ENCODE results near the gene DNAJC18.
"Not testable (repeated sequence)": the region's sequence is repeated elsewhere in the genome, so short reads cannot be mapped to it uniquely, and the experiment has no call there.

The DNAJC18 gene

DNA sequence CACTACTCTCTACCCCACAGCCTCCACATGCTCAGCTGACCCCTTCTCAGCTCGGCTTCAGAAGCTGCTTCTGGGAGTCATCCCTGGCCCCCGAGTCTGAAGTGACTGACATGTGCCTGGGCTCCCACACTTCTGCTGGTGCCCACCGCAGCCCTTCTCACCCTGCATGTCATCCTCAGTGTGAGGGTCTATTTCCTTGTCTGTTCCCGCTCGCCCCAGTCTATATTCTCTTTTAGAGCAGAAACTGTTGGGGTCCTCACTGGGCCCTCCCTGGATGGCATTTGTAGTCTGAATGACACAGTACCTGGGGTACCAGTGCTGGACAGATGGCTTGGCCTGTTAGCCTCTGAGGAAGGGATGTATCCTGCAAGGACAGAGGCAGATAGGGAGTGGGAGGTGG is 17.9 kb upstream of the DNAJC18 start:
- ATAC-seq (replicated peaks; ENCODE audit: extremely low read depth, poor library complexity, severe bottlenecking): no peak
- peak overlapping the region; percentile 89 for H3K27ac Mint-ChIP-seq (ENCODE audit: low read depth)
- no peaks in the 10 kb centered on the region for H3K27me3 Mint-ChIP-seq
- peaks cover 13% of the 10 kb centered on the region for H3K36me3 Mint-ChIP-seq (ENCODE audit: insufficient read depth)
- H3K4me1 Mint-ChIP-seq: peaks cover 43% of the 10 kb centered on the region
- DNase-seq (ENCODE audit: low spot score in 2 of 2): no peak
- H3K4me3 Mint-ChIP-seq: no peak overlapping the region
- H3K9me3 Mint-ChIP-seq: no peaks in the 10 kb centered on the region

DNA sequence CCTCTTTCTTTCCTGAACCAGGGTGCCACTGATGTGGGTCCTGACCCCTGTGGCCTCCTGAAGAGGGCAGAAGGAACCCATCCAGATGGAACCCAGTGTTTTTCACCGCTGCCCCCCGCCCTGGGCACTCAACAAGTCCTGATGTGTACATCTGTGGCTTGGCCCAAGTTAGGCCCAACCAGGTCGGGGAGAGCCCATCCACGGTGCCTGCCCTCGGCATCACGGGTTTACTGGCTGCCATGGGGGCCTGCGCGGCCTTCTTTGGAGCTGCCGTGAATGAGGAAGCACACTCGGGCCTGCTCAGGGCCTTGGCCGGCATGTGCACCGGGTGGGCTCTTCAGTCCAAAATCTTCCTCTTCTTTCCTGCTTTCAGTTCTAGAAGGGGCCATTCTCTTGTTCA is 17.5 kb upstream of the DNAJC18 start:
- no peaks in the 10 kb centered on the region for H3K27me3 Mint-ChIP-seq
- H3K27ac Mint-ChIP-seq (ENCODE audit: low read depth): peak overlapping the region; percentile 89
- DNase-seq (ENCODE audit: low spot score in 2 of 2): no peak
- no peaks in the 10 kb centered on the region for H3K9me3 Mint-ChIP-seq
- peaks cover 43% of the 10 kb centered on the region for H3K4me1 Mint-ChIP-seq
- ATAC-seq (replicated peaks; ENCODE audit: extremely low read depth, poor library complexity, severe bottlenecking): no peak
- no peak overlapping the region for H3K4me3 Mint-ChIP-seq
- H3K36me3 Mint-ChIP-seq (ENCODE audit: insufficient read depth): peaks cover 13% of the 10 kb centered on the region

DNA sequence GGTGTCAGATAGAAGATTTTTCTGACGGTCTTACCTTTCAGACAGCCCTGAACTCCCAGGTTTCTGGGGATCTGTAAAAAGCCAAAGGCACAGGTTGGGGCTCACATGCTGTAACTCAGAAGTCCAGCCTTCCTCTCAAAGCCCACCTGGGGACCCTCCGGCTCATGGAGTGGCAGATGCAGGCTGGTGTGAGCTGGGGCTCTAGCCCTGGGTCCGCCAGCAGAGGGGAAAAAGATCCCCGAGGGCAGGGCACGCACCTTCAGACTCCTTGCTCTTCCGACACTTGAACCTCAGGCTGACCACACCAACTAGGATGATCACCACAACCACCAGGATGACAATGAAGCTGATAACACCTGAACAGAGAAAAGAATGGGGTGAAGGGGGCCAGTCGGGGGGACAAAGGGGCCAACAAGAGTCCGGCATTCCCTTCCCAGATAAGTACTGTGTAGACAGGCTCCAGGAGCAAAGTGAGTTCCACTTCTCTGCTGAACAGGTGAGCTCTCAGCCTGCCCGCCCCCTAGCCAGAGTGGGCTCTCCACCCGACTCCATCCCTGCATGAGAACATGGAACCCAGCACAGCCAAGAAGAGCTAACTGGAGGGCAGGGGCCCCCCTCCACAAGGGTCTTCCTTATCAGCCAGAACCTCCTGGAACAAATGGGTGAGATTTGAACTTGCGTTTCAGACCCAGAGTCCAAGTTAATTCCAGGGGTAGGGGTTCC is 15.4 kb upstream of the DNAJC18 start:
- Mint-ChIP-seq H3K4me3 (peak overlapping the region; percentile 15), H3K27ac (ENCODE audit: low read depth) (peak overlapping the region; percentile 47), H3K36me3 (ENCODE audit: insufficient read depth) (peaks cover 13% of the 10 kb centered on the region), H3K4me1 (peaks cover 42% of the 10 kb centered on the region), H3K27me3 (no peaks in the 10 kb centered on the region), H3K9me3 (no peaks in the 10 kb centered on the region)
- no peak for DNase-seq (ENCODE audit: low spot score in 2 of 2)
- no peak for ATAC-seq (replicated peaks; ENCODE audit: extremely low read depth, poor library complexity, severe bottlenecking)

DNA sequence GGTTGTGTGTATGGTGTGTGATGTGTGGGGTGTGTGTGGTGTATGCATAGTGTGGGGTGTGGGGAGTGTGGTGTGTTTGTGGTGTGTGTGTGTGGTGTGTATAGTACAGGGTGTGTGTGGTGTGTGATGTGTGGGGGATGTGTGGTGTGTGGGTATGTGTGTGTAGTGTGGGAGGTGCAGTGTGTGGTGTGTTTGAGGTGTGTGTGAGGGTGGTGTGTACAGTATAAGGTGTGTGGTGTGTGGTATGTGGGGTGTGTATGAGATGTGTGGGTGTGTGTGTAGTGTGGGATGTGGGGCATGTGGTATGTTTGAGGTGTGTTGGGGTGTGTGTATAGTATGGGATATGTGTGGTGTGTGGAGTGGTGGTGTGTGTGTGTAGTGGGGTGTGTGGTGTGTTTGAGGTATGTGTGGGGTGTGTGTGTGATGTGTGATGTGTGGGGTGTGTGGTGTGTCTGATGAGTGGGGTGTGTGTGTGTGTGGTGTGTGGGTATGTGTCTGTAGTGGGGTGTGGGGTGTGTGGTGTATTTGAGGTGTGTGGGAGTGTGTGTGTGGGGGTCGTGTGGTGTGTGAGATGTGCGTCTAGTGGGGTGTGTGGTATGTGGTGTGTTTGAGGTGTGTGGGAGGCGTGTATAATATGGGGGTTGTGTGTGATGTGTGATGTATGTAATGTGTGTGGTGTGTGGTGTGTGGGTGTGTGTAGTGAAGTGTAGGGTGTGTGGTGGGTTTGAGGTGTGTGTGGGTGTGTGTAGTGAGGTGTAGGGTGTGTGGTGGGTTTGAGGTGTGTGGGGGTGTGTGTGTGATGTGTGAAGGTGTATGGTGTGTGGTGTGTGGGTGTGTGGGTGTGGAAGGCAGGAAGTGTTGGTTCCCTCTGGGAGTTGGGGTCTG is 14.6 kb upstream of the DNAJC18 start:
- DNase-seq (ENCODE audit: low spot score in 2 of 2) (peak in 1 of 2 donors; percentile 56), ATAC-seq (replicated peaks; ENCODE audit: extremely low read depth, poor library complexity, severe bottlenecking) (peak; percentile 26)
- H3K9me3 Mint-ChIP-seq: no peaks in the 10 kb centered on the region
- no peaks in the 10 kb centered on the region for H3K27me3 Mint-ChIP-seq
- H3K27ac Mint-ChIP-seq (ENCODE audit: low read depth): peak overlapping the region; percentile 47
- H3K36me3 Mint-ChIP-seq (ENCODE audit: insufficient read depth): peaks cover 13% of the 10 kb centered on the region
- H3K4me1 Mint-ChIP-seq: peaks cover 35% of the 10 kb centered on the region
- peak overlapping the region; percentile 15 for H3K4me3 Mint-ChIP-seq

DNA sequence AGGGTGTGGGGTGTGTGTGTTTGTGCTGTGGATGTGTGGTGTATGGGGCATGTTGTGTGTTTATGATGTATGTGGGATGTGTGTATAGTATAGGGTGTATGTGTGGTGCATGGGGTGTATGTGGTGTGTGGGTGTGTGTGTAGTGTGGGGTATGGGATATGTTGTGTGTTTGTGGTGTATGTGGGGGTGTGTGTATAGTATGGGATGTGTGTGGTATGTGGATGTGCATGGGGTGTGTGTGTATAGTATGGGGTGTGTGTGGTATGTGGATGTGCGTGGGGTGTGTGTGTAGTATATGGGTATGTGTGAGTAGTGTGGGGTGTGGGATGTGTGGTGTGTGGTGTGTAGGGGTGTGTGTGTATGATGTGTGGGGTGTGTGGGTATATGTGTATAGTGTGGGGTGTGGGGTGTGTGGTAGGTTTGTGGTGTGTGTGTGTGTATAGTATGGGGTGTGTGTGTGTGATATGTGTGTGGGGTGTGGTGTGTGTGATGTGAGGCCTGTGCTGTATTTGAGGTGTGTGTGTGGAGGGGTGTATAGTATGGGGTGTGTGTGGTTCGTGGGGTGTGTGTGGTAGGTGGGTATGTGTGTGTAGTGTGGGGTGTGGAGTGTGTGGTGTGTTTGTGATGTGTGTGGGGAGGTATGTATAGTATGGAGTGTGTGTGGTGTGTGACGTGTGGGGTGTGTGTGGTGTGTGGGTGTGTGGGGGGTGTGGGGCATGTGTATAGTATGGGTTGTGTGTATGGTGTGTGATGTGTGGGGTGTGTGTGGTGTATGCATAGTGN is 12.7 kb upstream of the DNAJC18 start:
- Mint-ChIP-seq H3K27ac (ENCODE audit: low read depth) (no peak overlapping the region), H3K9me3 (no peaks in the 10 kb centered on the region), H3K27me3 (no peaks in the 10 kb centered on the region), H3K4me1 (peaks cover 36% of the 10 kb centered on the region), H3K4me3 (no peak overlapping the region), H3K36me3 (ENCODE audit: insufficient read depth) (peaks cover 12% of the 10 kb centered on the region)
- ATAC-seq (replicated peaks; ENCODE audit: extremely low read depth, poor library complexity, severe bottlenecking) (no peak), DNase-seq (ENCODE audit: low spot score in 2 of 2) (no peak)

DNA sequence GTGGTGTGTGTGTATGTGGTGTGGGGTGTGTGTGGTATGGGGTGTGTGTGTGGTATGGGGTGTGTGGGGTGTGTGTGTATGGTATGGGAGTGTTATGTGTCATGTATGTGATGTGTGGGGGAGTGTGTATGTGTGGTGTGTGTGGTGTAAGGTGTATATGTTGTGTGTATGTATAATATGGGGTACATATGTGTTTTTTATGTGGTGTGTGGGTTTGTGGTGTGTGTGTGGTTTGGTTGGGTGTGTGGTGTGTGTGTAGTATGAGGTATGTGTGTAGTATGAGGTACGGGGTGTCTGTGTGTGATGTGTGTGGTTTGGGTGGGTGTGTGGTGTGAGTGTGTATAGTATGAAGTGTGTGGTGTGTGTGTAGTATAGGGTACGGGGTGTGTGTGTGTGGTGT is 11.9 kb upstream of the DNAJC18 start:
- Mint-ChIP-seq H3K36me3 (ENCODE audit: insufficient read depth) (peaks cover 12% of the 10 kb centered on the region), H3K4me1 (peaks cover 34% of the 10 kb centered on the region), H3K4me3 (no peak overlapping the region), H3K27me3 (no peaks in the 10 kb centered on the region), H3K9me3 (no peaks in the 10 kb centered on the region), H3K27ac (ENCODE audit: low read depth) (no peak overlapping the region)
- DNase-seq (ENCODE audit: low spot score in 2 of 2): no peak
- ATAC-seq (replicated peaks; ENCODE audit: extremely low read depth, poor library complexity, severe bottlenecking): no peak

DNA sequence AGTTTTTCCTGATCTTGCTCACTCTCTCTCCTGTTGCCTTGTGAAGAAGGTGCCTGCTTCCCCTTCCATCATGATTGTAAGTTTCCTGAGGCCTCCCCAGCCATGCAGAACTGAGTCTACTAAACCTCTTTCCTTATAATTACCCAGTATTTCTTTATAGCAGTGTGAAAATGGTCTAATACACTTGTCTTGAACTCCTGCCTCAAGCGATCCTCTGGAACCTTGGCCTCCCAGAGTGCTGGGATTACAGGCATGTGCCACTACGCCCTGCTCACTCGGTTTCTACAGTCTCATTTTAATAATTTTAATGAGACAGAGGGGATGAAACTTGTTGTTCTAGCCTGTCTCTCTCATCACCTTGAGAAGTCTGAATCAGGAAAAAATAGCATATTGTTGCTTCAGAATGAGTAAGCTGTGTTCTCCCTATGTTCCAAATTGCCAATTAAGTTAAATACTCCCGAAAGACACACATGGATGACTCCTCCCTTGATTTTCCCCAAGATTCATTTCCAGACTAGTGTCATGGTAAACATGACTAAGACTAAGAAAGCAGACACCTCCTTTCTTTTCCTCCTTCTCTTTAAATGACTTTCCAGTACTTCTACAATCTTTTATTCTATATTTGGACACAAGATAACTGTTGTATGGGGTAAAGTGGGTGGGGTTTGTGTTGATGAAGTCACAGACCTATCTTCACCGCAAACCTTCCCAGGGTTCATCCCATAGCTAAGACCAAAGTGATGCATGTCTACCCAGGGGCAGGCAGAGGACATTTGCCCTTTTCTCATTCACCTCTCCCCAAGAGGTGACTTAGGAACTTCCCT is 7.8 kb upstream of the DNAJC18 start:
- ATAC-seq (replicated peaks; ENCODE audit: extremely low read depth, poor library complexity, severe bottlenecking): no peak

DNA sequence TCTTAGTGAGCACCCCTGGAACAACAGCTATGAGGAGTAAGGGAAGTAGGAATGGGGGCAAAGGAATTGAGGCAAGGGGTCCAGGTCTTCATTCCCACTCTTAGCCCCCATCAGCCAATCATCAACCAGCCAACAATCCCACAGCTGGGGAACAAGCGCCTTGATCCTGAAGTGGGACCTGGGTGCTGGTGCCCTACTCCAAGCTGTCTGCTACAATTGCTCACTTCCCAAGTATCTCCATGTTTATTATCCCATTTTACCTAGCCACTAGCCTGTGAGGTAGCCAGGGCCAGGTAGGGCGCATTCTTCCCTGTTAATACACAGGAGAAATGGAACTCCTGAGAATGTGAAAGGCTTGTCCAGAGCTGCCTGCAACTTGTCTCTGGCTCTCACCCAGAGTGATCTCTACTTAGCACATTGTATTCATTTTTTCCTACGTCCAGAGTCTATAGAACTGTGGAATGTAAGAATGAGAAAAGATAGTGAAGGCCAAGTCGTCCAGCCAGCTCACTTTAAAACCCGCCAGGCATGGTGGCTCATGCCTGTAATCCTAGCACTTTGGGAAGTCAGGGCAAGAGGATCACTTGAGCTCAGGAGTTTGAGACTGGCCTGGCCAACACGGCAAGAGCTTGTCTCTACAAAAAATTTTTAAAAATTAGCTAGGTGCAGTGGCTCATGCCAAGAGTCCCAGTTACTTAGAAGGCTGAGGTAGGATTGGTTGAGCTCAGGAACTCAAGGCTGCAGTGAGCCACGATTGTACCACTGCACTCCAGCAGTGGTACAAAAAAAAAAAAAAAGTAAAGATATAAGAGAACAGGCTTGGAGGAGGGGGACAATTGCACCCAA is 6.2 kb upstream of the DNAJC18 start:
- H3K27ac Mint-ChIP-seq (ENCODE audit: low read depth): no peak overlapping the region
- no peaks in the 10 kb centered on the region for H3K27me3 Mint-ChIP-seq
- H3K4me1 Mint-ChIP-seq: peaks cover 32% of the 10 kb centered on the region
- H3K4me3 Mint-ChIP-seq: no peak overlapping the region
- no peaks in the 10 kb centered on the region for H3K9me3 Mint-ChIP-seq
- no peak for DNase-seq (ENCODE audit: low spot score in 2 of 2)
- H3K36me3 Mint-ChIP-seq (ENCODE audit: insufficient read depth): peaks cover 2% of the 10 kb centered on the region
- ATAC-seq (replicated peaks; ENCODE audit: extremely low read depth, poor library complexity, severe bottlenecking): no peak

More for the DNA sequence above, 7.8 kb upstream of the DNAJC18 start:
- Mint-ChIP-seq H3K27ac (ENCODE audit: low read depth) (no peak overlapping the region), H3K27me3 (no peaks in the 10 kb centered on the region), H3K9me3 (no peaks in the 10 kb centered on the region), H3K4me1 (peaks cover 32% of the 10 kb centered on the region), H3K4me3 (no peak overlapping the region), H3K36me3 (ENCODE audit: insufficient read depth) (peaks cover 2% of the 10 kb centered on the region)
- DNase-seq (ENCODE audit: low spot score in 2 of 2): no peak

DNA sequence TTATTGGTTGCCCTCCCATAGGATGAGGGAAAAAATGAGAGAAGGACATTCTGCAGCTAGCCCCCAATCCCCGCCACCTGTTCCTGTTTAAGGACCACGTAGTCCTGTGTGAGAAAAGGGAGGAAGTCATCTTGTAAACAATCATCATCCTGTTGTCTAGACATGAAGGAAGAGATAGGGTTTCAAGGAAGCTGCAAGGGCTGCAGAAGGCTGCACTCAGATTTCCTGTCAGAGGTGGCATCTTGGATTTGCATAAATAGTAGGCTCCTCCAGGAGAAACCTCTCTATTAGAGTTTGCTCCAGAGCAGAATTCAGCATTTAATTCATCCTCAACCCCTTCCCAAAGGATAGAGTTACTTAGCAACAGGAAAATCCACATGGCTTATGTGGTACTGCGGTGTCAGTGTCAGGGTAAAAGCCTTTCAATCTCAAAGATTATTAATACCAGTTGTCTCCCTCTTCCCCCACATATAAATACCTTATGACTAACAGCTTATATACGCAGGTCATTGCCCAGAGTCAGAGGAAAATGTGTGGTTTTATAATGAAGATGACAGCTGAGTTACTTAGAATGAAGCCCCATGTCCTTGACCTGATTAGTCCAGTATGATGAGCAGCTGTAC is 4.6 kb upstream of the DNAJC18 start:
- H3K4me1 Mint-ChIP-seq: peaks cover 43% of the 10 kb centered on the region
- peaks cover 7% of the 10 kb centered on the region for H3K36me3 Mint-ChIP-seq (ENCODE audit: insufficient read depth)
- peak overlapping the region; percentile 64 for H3K27ac Mint-ChIP-seq (ENCODE audit: low read depth)
- DNase-seq (ENCODE audit: low spot score in 2 of 2): no peak
- no peaks in the 10 kb centered on the region for H3K9me3 Mint-ChIP-seq
- H3K27me3 Mint-ChIP-seq: no peaks in the 10 kb centered on the region
- no peak overlapping the region for H3K4me3 Mint-ChIP-seq
- ATAC-seq (replicated peaks; ENCODE audit: extremely low read depth, poor library complexity, severe bottlenecking): no peak

DNA sequence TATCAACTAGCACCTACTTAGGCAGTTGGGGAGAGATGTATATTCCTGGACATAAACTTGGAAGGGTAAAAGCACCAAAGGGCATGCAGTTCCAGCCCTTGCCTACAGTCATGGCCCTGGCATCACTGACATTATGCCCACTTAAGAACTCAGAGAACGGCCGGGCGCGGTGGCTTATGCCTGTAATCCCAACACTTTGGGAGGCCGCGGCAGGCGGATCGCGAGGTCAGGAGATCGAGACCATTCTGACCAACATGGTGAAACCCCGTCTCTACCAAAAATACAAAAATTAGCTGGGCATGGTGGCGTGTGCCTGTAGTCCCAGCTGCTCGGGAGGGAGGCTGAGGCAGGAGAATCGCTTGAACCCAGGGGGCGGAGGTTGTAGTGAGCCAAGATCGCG is 1.1 kb upstream of the DNAJC18 start:
- not testable (repeated sequence) for H3K27me3 Mint-ChIP-seq

DNA sequence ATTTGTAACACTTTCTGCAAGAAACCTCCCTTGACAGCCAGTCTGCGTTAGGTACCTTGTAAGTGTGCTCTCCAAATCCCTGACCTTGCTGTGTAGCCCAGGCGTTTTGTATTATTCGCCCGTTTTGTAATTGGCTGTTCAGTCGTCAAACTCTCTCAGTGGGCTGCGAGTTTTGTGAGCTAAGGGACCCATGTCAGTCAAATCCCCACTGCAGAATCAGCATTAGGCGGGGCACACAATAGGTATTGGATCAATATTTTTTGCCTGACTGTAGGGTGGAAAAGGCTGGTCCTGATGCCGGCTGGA is 665 bp downstream of the DNAJC18 start:
- H3K4me1 Mint-ChIP-seq: peaks cover 31% of the 10 kb centered on the region
- H3K4me3 Mint-ChIP-seq: peak overlapping the region; percentile 96
- ATAC-seq (replicated peaks; ENCODE audit: extremely low read depth, poor library complexity, severe bottlenecking) (no peak), DNase-seq (ENCODE audit: low spot score in 2 of 2) (no peak)
- no peaks in the 10 kb centered on the region for H3K9me3 Mint-ChIP-seq
- no peaks in the 10 kb centered on the region for H3K27me3 Mint-ChIP-seq
- H3K36me3 Mint-ChIP-seq (ENCODE audit: insufficient read depth): peaks cover 10% of the 10 kb centered on the region
- peak overlapping the region; percentile 98 for H3K27ac Mint-ChIP-seq (ENCODE audit: low read depth)

More for the DNA sequence above, 1.1 kb upstream of the DNAJC18 start:
- not testable (repeated sequence) for ATAC-seq (replicated peaks; ENCODE audit: extremely low read depth, poor library complexity, severe bottlenecking); H3K9me3 Mint-ChIP-seq; H3K36me3 Mint-ChIP-seq (ENCODE audit: insufficient read depth); H3K27ac Mint-ChIP-seq (ENCODE audit: low read depth); DNase-seq (ENCODE audit: low spot score in 2 of 2)
- Mint-ChIP-seq H3K4me3 (peak overlapping the region; percentile 96), H3K4me1 (peaks cover 36% of the 10 kb centered on the region)
